Memory B cell (primary cell): ENCODE results near the gene RPRD1A.
"Not testable (repeated sequence)": the region's sequence is repeated elsewhere in the genome, so short reads cannot be mapped to it uniquely, and the experiment has no call there.

Source experiments
- ATAC-seq: fragments of 150-1000 bp; cut with Tn5 transposase; 2 replicates; pipeline ENCODE4 v1.10.0; 2021; ENCODE audit warnings: low read depth, mild to moderate bottlenecking, moderate library complexity
- DNase-seq, 2 donors: peaks; one replicate each; pipeline ENCODE4 v3.0.0; 2022; ENCODE audit warnings: low spot score in 2 of 2
- H3K27ac Mint-ChIP-seq: one replicate; pipeline ENCODE4 v1.8.0; 2022; ENCODE audit warnings: mild to moderate bottlenecking, moderate library complexity, mixed read lengths
- H3K27me3 Mint-ChIP-seq: one replicate; pipeline ENCODE4 v1.8.0; 2022; ENCODE audit warnings: mixed read lengths
- H3K36me3 Mint-ChIP-seq: one replicate; pipeline ENCODE4 v1.8.0; 2022; ENCODE audit warnings: mild to moderate bottlenecking, mixed read lengths
- H3K4me1 Mint-ChIP-seq: one replicate; pipeline ENCODE4 v1.8.0; 2022; ENCODE audit warnings: mixed read lengths
- H3K4me3 Mint-ChIP-seq: one replicate; pipeline ENCODE4 v1.8.0; 2022; ENCODE audit warnings: mild to moderate bottlenecking, moderate library complexity, mixed read lengths
- H3K9me3 Mint-ChIP-seq: one replicate; pipeline ENCODE4 v1.8.0; 2022; ENCODE audit warnings: mixed read lengths

The RPRD1A gene

GRCh38 chr18:35991696-35992095 is 75.7 kb downstream of the RPRD1A start:
- no peaks in the 10 kb centered on the region for H3K9me3 Mint-ChIP-seq
- no peaks in the 10 kb centered on the region for H3K4me1 Mint-ChIP-seq
- no peaks in the 10 kb centered on the region for H3K27me3 Mint-ChIP-seq
- no peak for DNase-seq
- peaks cover 12% of the 10 kb centered on the region for H3K36me3 Mint-ChIP-seq
- no peak overlapping the region for H3K27ac Mint-ChIP-seq
- no peak for ATAC-seq
- no peak overlapping the region for H3K4me3 Mint-ChIP-seq

- DNase-seq = no peak
- ATAC-seq = no peak
- no peak overlapping the region for H3K27ac Mint-ChIP-seq
- H3K9me3 Mint-ChIP-seq = no peaks in the 10 kb centered on the region
- H3K4me3 Mint-ChIP-seq = no peak overlapping the region
- H3K27me3 Mint-ChIP-seq = no peaks in the 10 kb centered on the region
- peaks cover 27% of the 10 kb centered on the region for H3K36me3 Mint-ChIP-seq
- H3K4me1 Mint-ChIP-seq = no peaks in the 10 kb centered on the region
Observed at GRCh38 chr18:35983818-35984217, 83.5 kb downstream of the RPRD1A start.

GRCh38 chr18:35983147-35983546 is 84.2 kb downstream of the RPRD1A start:
- DNase-seq (no peak), ATAC-seq (no peak)
- Mint-ChIP-seq H3K27ac (no peak overlapping the region), H3K4me1 (no peaks in the 10 kb centered on the region), H3K36me3 (peaks cover 31% of the 10 kb centered on the region), H3K9me3 (no peaks in the 10 kb centered on the region), H3K4me3 (no peak overlapping the region), H3K27me3 (no peaks in the 10 kb centered on the region)

GRCh38 chr18:35982409-35983114 is 84.8 kb downstream of the RPRD1A start:
- ATAC-seq = no peak
- H3K4me1 Mint-ChIP-seq = peaks cover 2% of the 10 kb centered on the region
- no peaks in the 10 kb centered on the region for H3K9me3 Mint-ChIP-seq
- H3K4me3 Mint-ChIP-seq = no peak overlapping the region
- no peaks in the 10 kb centered on the region for H3K27me3 Mint-ChIP-seq
- H3K36me3 Mint-ChIP-seq = peaks cover 36% of the 10 kb centered on the region
- no peak overlapping the region for H3K27ac Mint-ChIP-seq
- no peak for DNase-seq

GRCh38 chr18:35979112-35979511 is 88.2 kb downstream of the RPRD1A start:
- H3K4me1 Mint-ChIP-seq = peaks cover 6% of the 10 kb centered on the region
- ATAC-seq = no peak
- no peak overlapping the region for H3K27ac Mint-ChIP-seq
- no peaks in the 10 kb centered on the region for H3K9me3 Mint-ChIP-seq
- no peak overlapping the region for H3K4me3 Mint-ChIP-seq
- no peaks in the 10 kb centered on the region for H3K27me3 Mint-ChIP-seq
- no peak for DNase-seq
- peaks cover 40% of the 10 kb centered on the region for H3K36me3 Mint-ChIP-seq

GRCh38 chr18:35974181-35974580 is 93.2 kb downstream of the RPRD1A start:
- Mint-ChIP-seq H3K36me3 (peaks cover 27% of the 10 kb centered on the region), H3K27ac (peak overlapping the region; percentile 74), H3K4me1 (peaks cover 30% of the 10 kb centered on the region), H3K9me3 (no peaks in the 10 kb centered on the region), H3K27me3 (no peaks in the 10 kb centered on the region), H3K4me3 (peak overlapping the region; percentile 94)
- ATAC-seq = no peak
- DNase-seq = no peak

- no peaks in the 10 kb centered on the region for H3K9me3 Mint-ChIP-seq
- H3K27ac Mint-ChIP-seq = peak overlapping the region; percentile 74
- H3K4me3 Mint-ChIP-seq = peak overlapping the region; percentile 94
- ATAC-seq (no peak), DNase-seq (no peak)
- H3K4me1 Mint-ChIP-seq = peaks cover 32% of the 10 kb centered on the region
- no peaks in the 10 kb centered on the region for H3K27me3 Mint-ChIP-seq
- peaks cover 24% of the 10 kb centered on the region for H3K36me3 Mint-ChIP-seq
Observed at GRCh38 chr18:35973650-35974049, 93.7 kb downstream of the RPRD1A start.

GRCh38 chr18:35972197-35973000 is 95.0 kb downstream of the RPRD1A start, which contains the start of gene RMP24:
TSS of gene RMP24 (plus strand) at chr18:35972679.
- DNase-seq = peak; percentile 87 to 90
- H3K36me3 Mint-ChIP-seq = peaks cover 13% of the 10 kb centered on the region
- no peaks in the 10 kb centered on the region for H3K9me3 Mint-ChIP-seq
- ATAC-seq = peak; percentile 87
- peak within 1 kb of the TSS; percentile 94 for H3K4me3 Mint-ChIP-seq
- no peaks in the 10 kb centered on the region for H3K27me3 Mint-ChIP-seq
- peak within 1 kb of the TSS; percentile 92 for H3K27ac Mint-ChIP-seq
- H3K4me1 Mint-ChIP-seq = peaks cover 34% of the 10 kb centered on the region

- H3K36me3 Mint-ChIP-seq = peaks cover 13% of the 10 kb centered on the region
- DNase-seq = no peak
- H3K4me1 Mint-ChIP-seq = peaks cover 34% of the 10 kb centered on the region
- no peak for ATAC-seq
- no peaks in the 10 kb centered on the region for H3K9me3 Mint-ChIP-seq
- peak overlapping the region; percentile 92 for H3K27ac Mint-ChIP-seq
- H3K27me3 Mint-ChIP-seq = no peaks in the 10 kb centered on the region
- H3K4me3 Mint-ChIP-seq = peak overlapping the region; percentile 94
Observed at GRCh38 chr18:35971661-35972196, 95.6 kb downstream of the RPRD1A start.

- Mint-ChIP-seq H3K4me1 (peaks cover 31% of the 10 kb centered on the region), H3K4me3 (no peak overlapping the region), H3K36me3 (peaks cover 5% of the 10 kb centered on the region), H3K27me3 (no peaks in the 10 kb centered on the region), H3K9me3 (no peaks in the 10 kb centered on the region), H3K27ac (peak overlapping the region; percentile 71)
- ATAC-seq (no peak), DNase-seq (no peak)
Observed at GRCh38 chr18:35969676-35970075, 97.7 kb downstream of the RPRD1A start.

- no peaks in the 10 kb centered on the region for H3K27me3 Mint-ChIP-seq
- ATAC-seq (no peak), DNase-seq (no peak)
- H3K4me3 Mint-ChIP-seq = peak overlapping the region; percentile 12
- H3K4me1 Mint-ChIP-seq = peaks cover 25% of the 10 kb centered on the region
- no peaks in the 10 kb centered on the region for H3K36me3 Mint-ChIP-seq
- H3K9me3 Mint-ChIP-seq = no peaks in the 10 kb centered on the region
- no peak overlapping the region for H3K27ac Mint-ChIP-seq
Observed at GRCh38 chr18:35968278-35968880, 99.0 kb downstream of the RPRD1A start.

- DNase-seq, H3K27me3 Mint-ChIP-seq, ATAC-seq, H3K36me3 Mint-ChIP-seq, H3K9me3 Mint-ChIP-seq, H3K27ac Mint-ChIP-seq, H3K4me3 Mint-ChIP-seq: not testable (repeated sequence)
- H3K4me1 Mint-ChIP-seq = peaks cover 20% of the 10 kb centered on the region
Observed at GRCh38 chr18:35967866-35968265, 99.5 kb downstream of the RPRD1A start.

GRCh38 chr18:35964319-35964718 is 103.0 kb downstream of the RPRD1A start:
- peaks cover 2% of the 10 kb centered on the region for H3K9me3 Mint-ChIP-seq
- no peak overlapping the region for H3K4me3 Mint-ChIP-seq
- H3K27me3 Mint-ChIP-seq = peaks cover 4% of the 10 kb centered on the region
- H3K4me1 Mint-ChIP-seq = peaks cover 6% of the 10 kb centered on the region
- ATAC-seq = no peak
- no peak overlapping the region for H3K27ac Mint-ChIP-seq
- DNase-seq = no peak
- H3K36me3 Mint-ChIP-seq = peaks cover 3% of the 10 kb centered on the region

- Mint-ChIP-seq H3K4me3 (no peak overlapping the region), H3K4me1 (no peaks in the 10 kb centered on the region), H3K36me3 (peaks cover 4% of the 10 kb centered on the region), H3K27me3 (peaks cover 6% of the 10 kb centered on the region), H3K9me3 (peaks cover 3% of the 10 kb centered on the region), H3K27ac (no peak overlapping the region)
- no peak for DNase-seq
- no peak for ATAC-seq
Observed at GRCh38 chr18:35962320-35962719, 105.0 kb downstream of the RPRD1A start.
